Head of caudate nucleus (tissue), 42 donors: ENCODE data around the gene SLC7A8.
A peak's percentile ranks its signal among the peaks of the same experiment; 100 is the strongest.

ENCODE experiments used
- DNase-seq, 42 donors: peaks; one replicate each; pipeline versions ENCODE4 v3.0.0 to v3.0.0-alpha.2; 2020 to 2021; ENCODE audit warnings: mixed read lengths in 7 of 42
- intact Hi-C: fragments of 100-400 bp; cut with DNase I; formaldehyde crosslinking; loops from one replicate; pipeline ENCODE4 v1.15.0; 2022

SLC7A8 gene

GRCh38 chr14:23186913-23187654 is 3.6 kb upstream of the SLC7A8 start:
- DNase-seq, result peak in 25 of 42 donors; percentile 33 to 81 (median 54)

GRCh38 chr14:23185063-23185462 is 1.6 kb upstream of the SLC7A8 start:
- intact Hi-C loops, result loop anchor here (10.0 kb wide), 1 partner anchor 110 kb away; no protein-coding TSS in a partner anchor

More at GRCh38 chr14:23186913-23187654, 3.6 kb upstream of the SLC7A8 start:
- intact Hi-C loops, result loop anchor here (2.0 to 10.0 kb wide), 2 partner anchors 66 to 112 kb away; no protein-coding TSS in a partner anchor

DNA sequence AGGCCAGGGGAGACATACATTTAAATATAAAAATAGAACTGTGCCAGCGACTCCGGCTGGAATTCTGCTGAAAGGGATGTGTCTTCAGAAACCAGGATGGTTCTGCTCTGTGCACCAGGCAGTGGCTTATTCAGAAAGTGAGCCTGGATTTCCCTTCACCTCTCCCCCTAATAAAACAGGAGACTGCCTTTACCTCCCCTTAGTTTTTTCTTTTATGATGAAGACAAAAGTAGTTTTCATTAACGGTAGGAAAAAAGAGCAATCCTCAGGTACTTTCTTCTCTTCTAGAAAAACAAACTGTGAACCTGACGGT is 346 bp downstream of the SLC7A8 start:
- DNase-seq, result peak in 3 of 42 donors; percentile 41 to 63 (median 54)
- intact Hi-C loops, result loop anchor here (10.0 kb wide), 1 partner anchor 108 kb away; no protein-coding TSS in a partner anchor

More at GRCh38 chr14:23185063-23185462, 1.6 kb upstream of the SLC7A8 start:
- DNase-seq, result peak in 1 of 42 donors; percentile 18

- intact Hi-C loops, result loop anchor here (10.0 kb wide), 1 partner anchor 108 kb away; no protein-coding TSS in a partner anchor
- DNase-seq, result peak in 39 of 42 donors; percentile 39 to 78 (median 57)
These were observed 895 bp downstream of the SLC7A8 start for GRCh38 chr14:23182372-23183157.

DNA sequence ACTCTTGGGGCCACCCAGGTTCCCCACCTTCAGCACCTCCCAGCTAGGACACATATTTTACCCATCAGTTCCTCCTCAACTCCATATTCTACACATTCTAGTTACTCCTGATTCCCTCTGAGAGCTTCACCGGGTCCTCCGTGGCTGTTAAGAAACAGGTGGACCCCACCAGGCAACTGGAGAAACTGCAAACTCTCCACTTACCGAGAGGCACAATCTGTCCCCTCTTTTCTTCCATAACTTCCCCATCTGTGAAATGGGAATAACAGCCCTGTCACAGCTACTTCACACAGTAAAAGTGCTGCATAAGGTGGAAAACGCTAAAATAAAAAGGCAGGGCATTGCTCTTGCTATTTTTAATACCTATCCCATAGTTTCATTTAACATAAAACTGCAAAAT is 1.5 kb downstream of the SLC7A8 start:
- intact Hi-C loops, result loop anchor here (10.0 kb wide), 1 partner anchor 107 kb away; no protein-coding TSS in a partner anchor
- peak in 1 of 42 donors; percentile 38 for DNase-seq

GRCh38 chr14:23181453-23181852 is 2.0 kb downstream of the SLC7A8 start:
- intact Hi-C loops, result loop anchor here (10.0 kb wide), 1 partner anchor 107 kb away; no protein-coding TSS in a partner anchor

GRCh38 chr14:23177181-23177580 is 6.3 kb downstream of the SLC7A8 start:
- intact Hi-C loops, result no loop called here
- DNase-seq, result peak in 2 of 42 donors; percentile 41 to 44

More at GRCh38 chr14:23181453-23181852, 2.0 kb downstream of the SLC7A8 start:
- DNase-seq, result peak in 1 of 42 donors; percentile 43

DNA sequence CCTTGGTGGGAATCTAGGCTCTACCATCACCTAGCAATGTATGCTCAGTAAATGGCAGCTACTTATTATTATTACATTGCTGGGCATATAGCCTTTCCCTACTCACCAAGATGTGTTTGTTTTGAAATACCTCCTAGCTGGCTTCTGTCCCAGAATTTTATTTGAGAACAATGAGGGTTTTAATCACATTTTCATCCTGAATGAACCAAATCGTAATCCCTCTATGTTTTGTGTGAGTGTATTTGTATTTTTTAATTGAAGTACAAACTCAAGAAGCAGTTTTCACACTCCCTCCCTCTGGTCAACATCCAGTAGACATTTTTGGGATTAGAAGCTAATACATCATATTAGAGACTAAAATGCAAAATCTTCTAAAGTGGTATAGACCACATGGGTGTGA is 7.6 kb downstream of the SLC7A8 start:
- DNase-seq, result no peak
- intact Hi-C loops, result no loop called here

GRCh38 chr14:23174296-23175184 is 8.9 kb downstream of the SLC7A8 start:
- intact Hi-C loops, result no loop called here
- peak in 18 of 42 donors; percentile 19 to 81 (median 56) for DNase-seq

GRCh38 chr14:23173796-23174195 is 9.7 kb downstream of the SLC7A8 start:
- DNase-seq, result no peak
- intact Hi-C loops, result no loop called here

DNA sequence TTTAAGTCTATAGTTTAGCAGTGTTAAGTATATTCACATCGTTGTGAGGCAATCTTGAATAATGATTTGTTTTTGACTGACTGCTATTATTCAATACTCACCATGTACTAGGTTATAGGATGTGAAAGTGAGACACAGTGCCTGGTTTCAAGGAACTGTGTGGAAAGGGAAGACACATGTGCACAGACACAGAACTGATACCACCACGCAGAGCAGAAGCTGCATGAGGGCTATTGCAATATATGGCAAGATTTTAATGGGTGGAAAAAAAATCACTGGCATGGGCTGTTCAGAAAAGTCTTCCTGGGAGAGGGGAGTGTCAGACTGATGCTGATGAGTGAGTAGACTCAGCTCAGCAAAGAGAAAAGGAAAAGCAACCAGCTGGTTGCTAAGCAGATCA is 10.4 kb downstream of the SLC7A8 start:
- peak in 1 of 42 donors; percentile 40 for DNase-seq
- intact Hi-C loops, result no loop called here

GRCh38 chr14:23172574-23172973 is 10.9 kb downstream of the SLC7A8 start:
- intact Hi-C loops, result no loop called here
- no peak for DNase-seq

GRCh38 chr14:23172096-23172495 is 11.4 kb downstream of the SLC7A8 start:
- no peak for DNase-seq
- intact Hi-C loops, result no loop called here

DNA sequence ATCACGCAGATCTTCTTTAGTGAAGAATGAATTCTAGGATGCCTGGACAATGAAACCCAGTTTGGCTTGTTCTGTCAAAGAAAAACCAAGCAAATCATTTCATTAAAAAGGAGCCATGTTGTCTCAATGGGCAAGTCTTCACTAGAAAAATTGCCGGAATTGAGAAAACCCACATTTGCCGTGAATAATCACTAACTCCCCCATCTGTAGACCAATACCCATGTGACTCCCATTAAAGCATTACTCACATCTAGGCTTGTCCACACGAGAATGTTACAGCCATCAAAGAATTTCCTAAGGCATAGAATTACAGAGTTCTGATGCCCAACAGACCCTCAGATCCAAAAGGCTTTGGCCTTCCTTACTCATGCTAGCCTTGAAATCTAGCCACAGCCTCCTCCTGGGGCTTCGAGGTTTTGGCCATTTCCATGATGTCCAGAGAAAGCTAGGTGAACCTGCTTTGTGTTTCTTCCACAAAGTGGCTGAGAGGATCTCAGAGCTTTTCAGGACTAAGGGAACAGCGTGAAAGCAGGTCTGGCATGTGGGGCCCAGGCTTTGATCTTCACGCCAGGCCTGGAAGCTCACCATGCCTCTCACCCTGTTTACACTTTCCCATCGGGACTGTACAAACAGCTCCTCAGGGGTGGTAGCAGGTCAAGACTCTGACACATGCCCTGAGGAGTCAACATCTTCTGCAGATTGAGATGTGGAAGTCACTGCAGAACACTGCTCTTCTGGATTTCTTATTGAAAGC is 12.1 kb downstream of the SLC7A8 start:
- intact Hi-C loops, result no loop called here
- no peak for DNase-seq

DNA sequence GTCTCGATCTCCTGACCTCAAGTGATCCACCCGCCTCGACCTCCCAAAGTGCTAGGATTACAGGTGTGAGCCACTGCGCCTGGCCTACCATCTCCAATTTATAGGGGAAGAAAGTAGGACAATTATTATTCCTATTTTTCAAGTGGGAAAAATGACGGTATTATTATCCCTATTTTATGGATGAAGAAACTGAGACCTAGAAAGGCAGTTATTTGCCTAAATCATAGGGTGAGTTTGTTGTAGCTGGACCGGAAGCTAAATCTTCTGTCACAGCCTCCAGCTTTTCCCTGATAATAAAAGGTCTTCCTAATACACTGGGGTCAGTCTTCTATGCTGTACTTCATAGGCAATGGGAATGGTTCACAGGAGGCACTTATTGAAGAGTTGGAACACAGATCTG is 13.8 kb downstream of the SLC7A8 start:
- DNase-seq, result no peak
- intact Hi-C loops, result loop anchor here (5.0 kb wide), 1 partner anchor 42 kb away; no protein-coding TSS in a partner anchor

DNA sequence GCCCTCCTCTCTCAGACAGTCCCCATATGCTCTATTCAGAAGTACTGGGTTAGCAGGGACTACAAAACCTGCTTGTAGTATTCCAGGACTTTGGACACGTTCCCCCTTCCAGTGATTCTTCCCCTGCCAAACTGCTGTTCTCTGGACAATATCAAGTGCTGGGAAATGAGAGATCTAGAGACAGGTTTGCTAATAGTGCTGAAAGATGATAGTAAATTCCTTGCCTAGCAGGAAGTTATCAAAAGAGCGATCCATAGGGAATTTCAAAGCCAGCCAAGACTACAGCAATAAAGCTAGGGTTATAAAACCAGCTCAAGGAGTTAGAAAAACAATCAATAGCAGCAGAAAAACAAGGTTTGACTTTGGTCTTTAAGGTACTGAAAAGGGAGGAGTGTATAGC is 15.2 kb downstream of the SLC7A8 start:
- DNase-seq, result no peak
- intact Hi-C loops, result loop anchor here (5.0 kb wide), 1 partner anchor 41 kb away; no protein-coding TSS in a partner anchor

DNA sequence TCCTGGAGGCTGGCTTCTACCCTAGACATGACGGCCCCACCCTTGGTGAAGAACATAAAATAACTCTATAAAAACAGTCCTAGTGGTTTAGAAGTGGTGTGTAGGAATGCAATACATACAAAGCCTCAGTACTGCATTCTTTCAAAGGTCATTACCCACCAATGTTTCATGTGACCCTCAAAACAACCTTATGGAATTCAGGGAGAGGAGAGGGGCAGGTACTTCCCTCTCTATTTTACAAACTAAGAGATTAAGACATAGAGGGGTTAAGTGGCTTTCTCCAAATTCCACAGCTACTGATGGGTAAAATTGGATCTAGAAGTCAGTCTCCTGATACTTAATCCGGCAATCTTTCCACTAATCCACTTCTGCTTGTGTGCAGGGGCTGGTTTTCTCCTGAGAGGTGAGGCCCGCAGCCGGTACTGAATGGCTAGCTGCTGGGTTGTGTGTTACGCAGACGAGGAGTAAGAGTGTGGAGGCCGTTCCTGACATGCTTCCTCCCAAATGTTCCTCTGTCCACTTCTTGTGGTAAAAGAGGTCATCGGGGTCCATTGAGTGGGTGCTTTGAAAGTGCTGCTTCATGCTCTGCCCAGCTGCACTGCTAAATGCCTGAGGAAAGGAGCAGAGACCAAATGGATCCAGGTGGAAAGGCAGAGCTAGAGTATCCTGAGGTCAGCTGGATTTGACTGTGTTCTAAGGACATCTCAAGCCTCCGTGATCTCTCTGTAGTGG is 16.2 kb downstream of the SLC7A8 start:
- DNase-seq, result no peak
- intact Hi-C loops, result loop anchor here (5.0 kb wide), 1 partner anchor 40 kb away; no protein-coding TSS in a partner anchor
